GM18508 (cell line): Measurements from ENCODE around the gene PALD1.

ENCODE experiments used
- ATAC-seq: cut with Tn5 transposase; IDR thresholded peaks from one replicate; pipeline ENCODE4 v1.9.1; 2021; ENCODE audit warnings: moderate number of reproducible peaks; ENCODE audit not compliant: insufficient read depth, unreplicated experiment

The PALD1 gene

GRCh38 chr10:70549962-70550458 lies 71.4 kb downstream of the PALD1 start:
- ATAC-seq, result no peak

GRCh38 chr10:70550459-70550858 lies 71.9 kb downstream of the PALD1 start:
- no peak for ATAC-seq

GRCh38 chr10:70551466-70551865 lies 72.9 kb downstream of the PALD1 start:
- ATAC-seq, result no peak

GRCh38 chr10:70551971-70552422 lies 73.4 kb downstream of the PALD1 start:
- no peak for ATAC-seq

- no peak for ATAC-seq
These were observed 74.0 kb downstream of the PALD1 start for GRCh38 chr10:70552586-70552985.

- no peak for ATAC-seq
These were observed 76.8 kb downstream of the PALD1 start for GRCh38 chr10:70555371-70555770.

GRCh38 chr10:70557086-70557845 lies 78.7 kb downstream of the PALD1 start:
- ATAC-seq, result no peak

GRCh38 chr10:70557876-70558275 lies 79.3 kb downstream of the PALD1 start:
- no peak for ATAC-seq

GRCh38 chr10:70558295-70558694 lies 79.7 kb downstream of the PALD1 start:
- no peak for ATAC-seq

- no peak for ATAC-seq
These were observed 80.6 kb downstream of the PALD1 start for GRCh38 chr10:70558871-70559810.

- no peak for ATAC-seq
These were observed 81.3 kb downstream of the PALD1 start for GRCh38 chr10:70559861-70560260.

GRCh38 chr10:70560511-70560941 lies 82.0 kb downstream of the PALD1 start:
- no peak for ATAC-seq

- ATAC-seq, result no peak
These were observed 82.5 kb downstream of the PALD1 start for GRCh38 chr10:70561070-70561469.

GRCh38 chr10:70561558-70561957 lies 83.0 kb downstream of the PALD1 start:
- no peak for ATAC-seq

GRCh38 chr10:70562036-70562755 lies 83.6 kb downstream of the PALD1 start:
- no peak for ATAC-seq

- ATAC-seq, result no peak
These were observed 84.7 kb downstream of the PALD1 start for GRCh38 chr10:70563230-70563629.

GRCh38 chr10:70564113-70564725 lies 85.7 kb downstream of the PALD1 start:
- no peak for ATAC-seq

GRCh38 chr10:70564901-70565351 lies 86.4 kb downstream of the PALD1 start:
- ATAC-seq, result no peak

- no peak for ATAC-seq
These were observed 87.3 kb downstream of the PALD1 start for GRCh38 chr10:70565556-70566514.
